ENCODE results near the gene RACGAP1.
A peak's percentile ranks its signal among the peaks of the same experiment; 100 is the strongest.

The RACGAP1 gene

DNA sequence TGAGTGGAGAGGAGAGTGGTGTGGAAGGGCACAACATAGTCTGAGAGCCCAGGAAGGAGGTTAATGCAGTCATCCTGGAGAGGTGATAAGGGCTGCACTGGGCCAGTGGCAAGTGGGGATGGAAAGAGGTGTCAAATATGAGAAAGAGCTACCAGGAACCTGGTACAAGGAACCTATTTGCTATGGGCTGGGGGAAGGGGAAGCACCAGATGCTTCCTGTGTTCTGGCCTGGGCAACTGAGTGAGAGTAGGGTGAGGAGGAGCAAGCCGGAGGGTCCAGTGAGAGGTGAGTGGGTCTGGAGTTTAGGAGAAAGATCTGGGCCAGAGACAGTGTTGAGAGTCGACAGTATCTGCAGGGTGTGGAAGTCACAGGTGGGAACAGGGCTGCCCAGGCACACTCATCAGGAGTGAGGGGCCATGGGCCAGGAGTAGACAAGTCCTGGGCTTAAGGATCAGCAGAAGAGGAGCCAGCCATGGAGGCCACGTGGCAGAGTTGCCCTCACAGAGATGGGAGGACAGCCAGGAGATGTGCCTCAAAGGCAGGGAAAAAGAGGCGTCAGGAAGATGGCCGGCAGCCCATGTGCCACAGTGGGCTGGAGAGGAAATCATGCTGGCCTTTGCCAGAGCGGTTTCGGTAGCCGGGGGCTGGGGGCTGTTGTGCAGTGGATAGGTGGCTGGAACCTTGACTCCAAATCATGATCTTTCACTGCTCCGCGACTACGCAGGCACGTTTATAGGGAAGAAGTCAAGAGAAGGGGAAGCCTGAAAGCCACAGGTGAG is 55.5 kb downstream of the RACGAP1 start:
- FAIRE-seq: no peak

GRCh38 chr12:49969027-49969426 is 56.3 kb downstream of the RACGAP1 start:
- FAIRE-seq (no peak), DNase-seq (ENCODE audit: low spot score) (no peak)

More for the DNA sequence above, 55.5 kb downstream of the RACGAP1 start:
- DNase-seq (ENCODE audit: low spot score): no peak

- DNase-seq (ENCODE audit: low spot score): no peak
- no peak for FAIRE-seq
Measured at GRCh38 chr12:49968471-49968870, 56.8 kb downstream of the RACGAP1 start.

- FAIRE-seq (no peak), DNase-seq (ENCODE audit: low spot score) (no peak)
Measured at GRCh38 chr12:49967777-49968250, 57.5 kb downstream of the RACGAP1 start.

- peak; percentile 52 for DNase-seq (ENCODE audit: low spot score)
- FAIRE-seq: no peak
Measured at GRCh38 chr12:49967042-49967776, 58.1 kb downstream of the RACGAP1 start.

DNA sequence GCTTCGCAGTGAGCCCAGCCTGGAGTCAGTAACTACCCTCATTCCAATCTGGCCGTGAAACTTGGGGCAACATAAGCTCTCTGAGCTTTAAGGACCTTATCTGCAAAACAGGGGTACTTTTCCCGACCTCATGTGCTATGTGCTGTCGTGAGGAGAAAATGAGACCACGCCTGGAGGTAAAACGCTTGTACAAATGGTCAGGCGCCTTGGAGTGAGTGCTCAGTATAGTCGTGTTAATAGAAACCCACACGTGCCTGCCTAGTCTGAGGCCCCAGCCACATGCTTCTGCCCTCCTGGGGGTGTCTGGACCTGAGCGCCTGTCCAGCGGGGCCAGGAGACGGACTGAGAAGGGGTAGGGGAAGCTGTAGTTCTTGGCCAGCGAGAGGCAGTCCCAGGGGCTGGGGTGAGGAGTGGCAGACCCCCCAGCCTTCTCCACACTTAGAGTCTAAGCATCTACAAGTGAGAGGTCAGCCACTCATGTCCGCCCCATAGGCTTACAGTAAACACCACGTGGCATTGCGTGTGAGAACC is 58.7 kb downstream of the RACGAP1 start:
- DNase-seq (ENCODE audit: low spot score) (no peak), FAIRE-seq (no peak)

GRCh38 chr12:49965836-49966235 is 59.5 kb downstream of the RACGAP1 start:
- FAIRE-seq (no peak), DNase-seq (ENCODE audit: low spot score) (no peak)

GRCh38 chr12:49964849-49965624 is 60.3 kb downstream of the RACGAP1 start:
- DNase-seq (ENCODE audit: low spot score) (no peak), FAIRE-seq (no peak)

DNA sequence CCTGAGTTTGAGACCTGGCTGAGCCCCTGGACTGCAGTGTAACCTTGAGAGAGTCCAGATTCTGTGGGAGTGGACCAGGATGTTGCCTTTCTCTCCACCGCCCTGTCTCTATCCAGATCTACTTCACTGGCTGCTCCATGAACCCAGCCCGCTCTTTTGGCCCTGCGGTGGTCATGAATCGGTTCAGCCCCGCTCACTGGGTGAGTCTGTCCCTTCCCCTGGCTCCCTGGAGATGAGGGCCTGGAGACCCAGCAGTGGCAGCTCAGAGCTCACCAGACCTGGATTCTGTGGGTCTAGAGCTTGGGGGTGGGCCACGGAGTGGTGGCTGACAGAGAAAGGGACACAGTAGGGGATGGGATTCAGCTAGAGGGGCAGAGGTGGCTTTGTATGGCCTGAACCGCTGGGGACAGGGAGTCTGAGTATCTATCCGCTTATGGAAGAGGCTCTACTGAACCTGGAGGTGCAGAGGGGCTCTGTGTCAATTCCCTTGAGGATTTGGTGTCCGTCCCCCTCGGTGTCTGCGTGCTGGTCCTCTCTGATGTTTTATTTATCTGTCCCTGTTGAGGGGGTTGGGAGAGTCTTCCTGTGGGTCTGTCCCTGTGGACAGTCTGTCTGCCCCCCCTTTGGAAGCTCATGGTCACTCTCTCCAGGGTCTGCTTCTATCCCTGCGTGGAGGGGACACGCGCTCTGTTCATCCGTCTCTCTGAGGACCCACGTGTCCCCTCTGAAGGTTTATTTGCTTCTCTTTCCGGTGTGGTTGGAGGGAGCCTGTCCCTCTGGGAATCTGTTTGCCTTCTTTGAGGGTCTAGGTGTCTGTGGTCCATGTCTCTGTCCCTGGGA is 61.1 kb downstream of the RACGAP1 start:
- DNase-seq (ENCODE audit: low spot score) (no peak), FAIRE-seq (no peak)

- FAIRE-seq (peak; percentile 47), DNase-seq (ENCODE audit: low spot score) (peak; percentile 70)
Measured at GRCh38 chr12:49962861-49963765, 62.2 kb downstream of the RACGAP1 start.

GRCh38 chr12:49961993-49962764 is 63.1 kb downstream of the RACGAP1 start:
- FAIRE-seq: no peak
- DNase-seq (ENCODE audit: low spot score): no peak

GRCh38 chr12:49961111-49961922 is 64.0 kb downstream of the RACGAP1 start, which contains the start of gene AQP5:
AQP5 (plus strand) TSS chr12:49961872; CDS start chr12:49962018, 146 bp downstream.
- no peak for FAIRE-seq

DNA sequence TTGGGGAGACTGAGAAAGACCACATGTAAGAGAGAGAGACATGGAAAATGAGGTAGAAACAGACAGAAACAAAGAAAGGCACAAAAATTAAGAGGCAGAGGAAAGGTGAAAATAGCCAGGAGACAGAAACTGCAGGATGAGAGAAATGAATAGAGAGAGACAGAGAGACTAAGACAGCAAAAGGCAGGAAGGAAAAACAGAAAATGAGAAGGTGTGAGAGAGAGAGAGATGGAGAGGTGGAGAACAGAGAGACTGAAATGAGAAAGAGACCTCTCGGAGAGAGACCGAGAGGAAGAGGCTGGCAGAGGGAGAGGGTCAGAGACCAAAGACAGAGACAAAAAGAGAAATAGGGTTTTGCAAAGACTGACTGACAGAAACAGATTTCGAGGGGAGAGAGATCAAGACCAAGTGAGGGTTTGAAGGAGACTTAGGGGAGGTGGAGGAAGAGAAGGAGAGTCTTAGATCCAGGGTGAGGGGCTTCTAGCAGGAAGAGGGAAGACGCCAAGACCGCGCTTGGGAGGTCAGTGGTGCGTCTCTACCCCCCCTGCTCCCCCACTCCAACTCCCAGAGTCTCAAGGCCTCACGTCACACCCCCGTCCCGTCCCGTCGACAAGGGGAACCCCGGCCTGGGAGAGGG is 64.7 kb downstream of the RACGAP1 start:
- no peak for FAIRE-seq

More at GRCh38 chr12:49961111-49961922, 64.0 kb downstream of the RACGAP1 start, which contains the start of gene AQP5:
- no peak for DNase-seq (ENCODE audit: low spot score)

DNA sequence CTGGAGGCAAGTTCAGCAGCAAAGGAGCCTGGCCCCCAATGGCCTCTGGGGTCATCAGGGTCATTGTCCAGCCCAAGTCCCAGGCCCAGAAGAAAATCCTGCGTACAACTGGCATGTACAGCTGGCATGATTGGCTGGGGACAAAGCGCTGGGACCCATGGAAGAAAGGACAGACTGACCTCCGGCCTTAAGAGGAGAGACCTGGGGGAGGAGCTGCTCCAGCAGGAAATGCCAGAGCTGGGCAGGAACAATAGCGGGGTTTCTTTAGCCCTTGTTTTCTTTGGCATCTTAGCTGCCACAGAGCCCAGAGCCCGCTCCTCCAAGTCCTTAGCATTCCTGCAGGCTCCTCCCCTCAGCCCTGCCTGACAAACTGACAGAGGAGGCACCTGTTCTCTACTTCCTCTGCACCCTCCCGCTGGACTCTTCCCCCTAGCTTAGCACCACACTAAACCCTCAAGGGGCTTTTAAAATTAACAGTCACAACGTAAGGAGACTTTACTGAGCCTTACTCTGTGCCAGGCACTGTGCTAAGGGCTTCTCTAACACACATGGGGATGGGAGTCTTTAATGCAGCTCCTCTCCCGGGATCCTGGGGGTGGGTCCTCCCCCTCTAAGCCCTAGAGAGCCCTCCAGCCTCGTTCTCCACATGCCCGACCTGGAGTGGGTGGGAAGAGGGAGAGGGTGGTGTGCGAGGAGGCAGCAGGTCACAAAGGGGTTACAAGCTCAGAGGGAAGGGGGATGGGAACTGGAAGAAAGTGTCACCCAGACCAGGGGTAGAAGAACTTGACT is 65.4 kb downstream of the RACGAP1 start:
- DNase-seq (ENCODE audit: low spot score) (peak; percentile 4), FAIRE-seq (no peak)

More for the DNA sequence above, 64.7 kb downstream of the RACGAP1 start:
- DNase-seq (ENCODE audit: low spot score): no peak

- no peak for DNase-seq (ENCODE audit: low spot score)
- no peak for FAIRE-seq
Measured at GRCh38 chr12:49957570-49957967, 67.7 kb downstream of the RACGAP1 start.

All from RCC 7860 (cell line).